IMR-90 (cell line): Measurements from ENCODE around the gene FOXN3. TPM values are rescaled to one million over a fixed set of nuclear protein-coding genes. Genes with fewer than 3 reads are reported as not detected.

ENCODE experiments used
- ATAC-seq: fragments of 200-7000 bp; cut with Tn5 transposase; 2 replicates; pipeline ENCODE4 v1.9.1; 2020; ENCODE audit warnings: low read depth, mild to moderate bottlenecking, moderate library complexity
- BruUV-seq: library from RNA; stranded (reverse); fragments of 400-500 nt; replicated peaks from 2 replicates; lab custom pipeline; 2021; lab: Mats Ljungman, UMichigan
- CTCF ChIA-PET: fragments of 300-600 bp; formaldehyde crosslinking; extraction: SDS; loops from one replicate; lab custom pipeline; 2021; ENCODE audit warnings: antibody characterized with exemption; lab: Yijun Ruan, JAX
- POLR2A ChIA-PET: fragments of 300-600 bp; sonication (Branson Sonifier 250); formaldehyde crosslinking; loops from one replicate; lab custom pipeline; 2022; ENCODE audit warnings: antibody characterized with exemption; ENCODE audit not compliant: unreplicated experiment; lab: Charles Lee
- DNase-seq: peaks from one replicate; pipeline ENCODE4 v3.0.0; 2013
- H2AFZ ChIP-seq: replicated peaks from 2 replicates; pipeline ENCODE3; 2013; ENCODE audit warnings: low read length, mild to moderate bottlenecking; ENCODE audit not compliant: poor library complexity
- H2AK5ac ChIP-seq: 2 replicates; pipeline ENCODE4 v1.6.1; 2013; ENCODE audit warnings: low read depth, low read length, inconsistent platforms
- H2AK9ac ChIP-seq: replicated peaks from 2 replicates; pipeline ENCODE3; 2013; ENCODE audit warnings: mild to moderate bottlenecking, low read depth, low read length, moderate library complexity; ENCODE audit not compliant: poor library complexity
- H2BK120ac ChIP-seq: 2 replicates; pipeline ENCODE4 v1.6.1; 2013; ENCODE audit warnings: low read depth, low read length, inconsistent platforms
- H2BK15ac ChIP-seq: 3 replicates; pipeline ENCODE4 v1.6.1; 2013; ENCODE audit warnings: low read depth, low read length, inconsistent platforms
- H2BK20ac ChIP-seq: 2 replicates; pipeline ENCODE4 v1.6.1; 2013; ENCODE audit warnings: low read depth, mild to moderate bottlenecking, inconsistent platforms, low read length, moderate library complexity
- H2BK5ac ChIP-seq: 2 replicates; pipeline ENCODE4 v1.6.1; 2013; ENCODE audit warnings: mild to moderate bottlenecking, low read depth, low read length, inconsistent platforms; ENCODE audit not compliant: poor library complexity, severe bottlenecking
- H3K14ac ChIP-seq: replicated peaks from 2 replicates; pipeline ENCODE4 v1.6.1; 2013; ENCODE audit warnings: low read depth, low read length, inconsistent platforms
- H3K18ac ChIP-seq: 2 replicates; pipeline ENCODE4 v1.6.1; 2013; ENCODE audit warnings: low read depth, low read length, control low read depth
- H3K23ac ChIP-seq: 2 replicates; pipeline ENCODE4 v1.6.1; 2013; ENCODE audit warnings: low read depth, low read length, inconsistent platforms
- H3K27ac ChIP-seq: 2 replicates; pipeline ENCODE4 v1.5.1; 2013; ENCODE audit warnings: mild to moderate bottlenecking, control low read depth, low read length; ENCODE audit not compliant: insufficient read depth
- H3K27me3 ChIP-seq: 2 replicates; pipeline ENCODE4 v1.6.1; 2013; ENCODE audit warnings: low read length; ENCODE audit not compliant: control insufficient read depth, insufficient read depth
- H3K36me3 ChIP-seq: 2 replicates; pipeline ENCODE4 v1.6.1; 2013; ENCODE audit warnings: low read length, mixed read lengths; ENCODE audit not compliant: control insufficient read depth, insufficient read depth
- H3K4ac ChIP-seq: 2 replicates; pipeline ENCODE4 v1.6.1; 2013; ENCODE audit warnings: low read depth, low read length, inconsistent platforms
- H3K4me1 ChIP-seq: 2 replicates; pipeline ENCODE4 v1.6.1; 2013; ENCODE audit warnings: low read length, mixed read lengths; ENCODE audit not compliant: control insufficient read depth, insufficient read depth
- H3K4me2 ChIP-seq: 2 replicates; pipeline ENCODE4 v1.6.1; 2013; ENCODE audit warnings: low read depth, mild to moderate bottlenecking, control low read depth, low read length, moderate library complexity
- H3K4me3 ChIP-seq: 2 replicates; pipeline ENCODE4 v1.5.1; 2013; ENCODE audit warnings: low read depth, mild to moderate bottlenecking, control low read depth, low read length, moderate library complexity; ENCODE audit not compliant: insufficient read depth
- H3K56ac ChIP-seq: 2 replicates; pipeline ENCODE4 v1.6.1; 2013; ENCODE audit warnings: low read length, inconsistent platforms; ENCODE audit not compliant: insufficient read depth; ENCODE audit errors: extremely low read depth
- H3K79me1 ChIP-seq, 2 experiments: 2 replicates each; pipeline ENCODE4 v1.6.1; 2013; ENCODE audit warnings: low read length in 2 of 2, inconsistent platforms in 1 of 2, low read depth in 1 of 2
- H3K9ac ChIP-seq: 2 replicates; pipeline ENCODE4 v1.6.1; 2013; ENCODE audit warnings: low read depth, low read length, control low read depth
- H3K9me1 ChIP-seq: 2 replicates; pipeline ENCODE4 v1.6.1; 2013; ENCODE audit warnings: low read length, inconsistent platforms; ENCODE audit not compliant: insufficient read depth
- H3K9me3 ChIP-seq: 2 replicates; pipeline ENCODE4 v1.6.1; 2013; ENCODE audit warnings: low read length; ENCODE audit not compliant: control insufficient read depth, insufficient read depth
- H4K20me1 ChIP-seq: 2 replicates; pipeline ENCODE4 v1.6.1; 2013; ENCODE audit warnings: low read length, inconsistent platforms; ENCODE audit not compliant: insufficient read depth
- H4K5ac ChIP-seq: 2 replicates; pipeline ENCODE4 v1.6.1; 2013; ENCODE audit warnings: mild to moderate bottlenecking, low read depth, low read length, control low read depth
- H4K8ac ChIP-seq, 2 experiments: 2 replicates each; pipeline ENCODE4 v1.6.1; 2013; ENCODE audit warnings: low read depth in 2 of 2, low read length in 2 of 2, control low read depth in 1 of 2, inconsistent platforms in 1 of 2
- H4K91ac ChIP-seq: 2 replicates; pipeline ENCODE4 v1.6.1; 2013; ENCODE audit warnings: low read depth, low read length, inconsistent platforms; ENCODE audit not compliant: insufficient read depth
- BHLHE40 ChIP-seq: fragments of 150-350 bp; IDR thresholded peaks from 2 replicates; pipeline ENCODE4 v1.6.1; 2016; ENCODE audit warnings: mild to moderate bottlenecking, low read depth, low read length
- CEBPB ChIP-seq: IDR thresholded peaks from 2 replicates; pipeline ENCODE4 v1.6.1; 2012; ENCODE audit warnings: low read depth, low read length, improper control_type of control experiment
- CHD1 ChIP-seq: IDR thresholded peaks from 2 replicates; pipeline ENCODE4 v1.6.1; 2012; ENCODE audit warnings: low read depth, low read length, improper control_type of control experiment
- CTCF ChIP-seq: conservative IDR thresholded peaks from 2 replicates; pipeline ENCODE4 v1.5.1; 2012; ENCODE audit warnings: mild to moderate bottlenecking, low read depth, low read length, improper control_type of control experiment
- ELK1 ChIP-seq: fragments of 150-350 bp; IDR thresholded peaks from 2 replicates; pipeline ENCODE4 v1.6.1; 2016; ENCODE audit warnings: low read depth, mild to moderate bottlenecking, low read length, moderate library complexity, borderline replicate concordance
- FOS ChIP-seq: fragments of 150-350 bp; IDR thresholded peaks from 2 replicates; pipeline ENCODE4 v1.6.1; 2016; ENCODE audit warnings: low read depth, low read length
- MAFK ChIP-seq: IDR thresholded peaks from 2 replicates; pipeline ENCODE4 v1.6.1; 2012; ENCODE audit warnings: low read depth, low read length, improper control_type of control experiment
- MAZ ChIP-seq: IDR thresholded peaks from 2 replicates; pipeline ENCODE4 v1.6.1; 2012; ENCODE audit warnings: low read depth, mild to moderate bottlenecking, low read length, improper control_type of control experiment, moderate library complexity, borderline replicate concordance
- MXI1 ChIP-seq: IDR thresholded peaks from 2 replicates; pipeline ENCODE4 v1.6.1; 2012; ENCODE audit warnings: low read depth, mild to moderate bottlenecking, low read length, moderate library complexity, borderline replicate concordance
- NFE2L2 ChIP-seq: fragments of 150-350 bp; IDR thresholded peaks from 2 replicates; pipeline ENCODE4 v1.6.1; 2016; ENCODE audit warnings: low read depth, mild to moderate bottlenecking, low read length
- POLR2A ChIP-seq: IDR thresholded peaks from 2 replicates; pipeline ENCODE4 v1.6.1; 2012; ENCODE audit warnings: mild to moderate bottlenecking, low read depth, low read length
- RAD21 ChIP-seq: IDR thresholded peaks from 2 replicates; pipeline ENCODE4 v1.6.1; 2012; ENCODE audit warnings: low read length, improper control_type of control experiment
- RCOR1 ChIP-seq: IDR thresholded peaks from 2 replicates; pipeline ENCODE4 v1.6.1; 2012; ENCODE audit warnings: mild to moderate bottlenecking, low read length, improper control_type of control experiment; ENCODE audit not compliant: insufficient replicate concordance
- RFX5 ChIP-seq: IDR thresholded peaks from 2 replicates; pipeline ENCODE4 v1.8.0; 2012; ENCODE audit warnings: low read depth, mild to moderate bottlenecking, low read length, moderate library complexity
- SMC3 ChIP-seq: fragments of 150-350 bp; IDR thresholded peaks from 2 replicates; pipeline ENCODE4 v1.6.1; 2016; ENCODE audit warnings: low read depth, mild to moderate bottlenecking, antibody characterized with exemption, low read length, moderate library complexity
- USF2 ChIP-seq: fragments of 150-350 bp; IDR thresholded peaks from 2 replicates; pipeline ENCODE4 v1.6.1; 2017; ENCODE audit warnings: mild to moderate bottlenecking, antibody characterized with exemption, low read length, low read depth
- WGBS, 2 experiments: methylation state at CpG; one replicate each; pipeline versions ENCODE4 v1.1.5 to v1.1.7; 2013; ENCODE audit warnings: missing lambda C conversion rate in 2 of 2; ENCODE audit not compliant: insufficient read length in 1 of 2; ENCODE audit errors: extremely low coverage in 2 of 2; 5-methylcytosine and 5-hydroxymethylcytosine counted together
- dilution Hi-C: fragments of 300-500 bp; cut with HindIII; formaldehyde crosslinking; loops from one replicate; pipeline ENCODE4 v1.14.3; 2018; ENCODE audit warnings: low sequenced_read_pairs; ENCODE audit not compliant: unreplicated experiment
- in situ Hi-C: fragments of 300-500 bp; cut with MboI; formaldehyde crosslinking; loops from 3 replicates; pipeline ENCODE4 v1.14.3; 2019; ENCODE audit warnings: low sequenced_read_pairs, inconsistent platforms, mixed read lengths
- intact Hi-C: fragments of 100-400 bp; cut with micrococcal nuclease; formaldehyde crosslinking; loops from 2 replicates; pipeline ENCODE4 v1.10.0; 2022
- polyA plus RNA-seq, 3 experiments: library from polyadenylated mRNA; depleted of rRNA; stranded (reverse); fragments of >200 nt; gene quantifications; 2 replicates each; pipeline ENCODE4 v1.2.3, GENCODE V29; 2012; ENCODE audit warnings: low replicate concordance in 1 of 3
- total RNA-seq: library from RNA; depleted of rRNA; stranded (reverse); fragments of >200 nt; gene quantifications from 2 replicates; pipeline ENCODE4 v1.2.3, GENCODE V29; 2012

The FOXN3 gene
- total and polyA plus RNA-seq, 2 of the 4 experiments (the other 2 are of a cell fraction), result 22.6 to 33.7 TPM

GRCh38 chr14:89167705-89168104 lies 249.3 kb downstream of the FOXN3 start:
- DNase-seq, result no peak

More at GRCh38 chr14:89167705-89168104, 249.3 kb downstream of the FOXN3 start:
- Histone ChIP-seq H3K4me3 (no peak overlapping the region), H3K27ac (no peak overlapping the region), H3K18ac (no peak overlapping the region), H2AFZ (no peak overlapping the region), H3K27me3 (no peaks in the 10 kb centered on the region), H4K20me1 (no peaks in the 10 kb centered on the region; the same call in 1 of the 2 replicates), H2AK9ac (no peak overlapping the region), H3K56ac (no peak overlapping the region), H3K23ac (no peak overlapping the region), H3K14ac (no peak overlapping the region), H3K79me1 (peaks cover 11 to 14% of the 10 kb centered on the region in 2 experiments; a peak in 3 of 4 replicates), H4K8ac (no peak overlapping the region), H4K5ac (no peak overlapping the region), H3K9ac (no peak overlapping the region), H3K4me2 (no peak overlapping the region), H2BK5ac (no peak overlapping the region), H2BK20ac (no peak overlapping the region), H2BK15ac (no peak overlapping the region), H3K9me3 (peaks cover 2% of the 10 kb centered on the region), H3K4me1 (peaks cover 2% of the 10 kb centered on the region; the same call in 1 of the 2 replicates), H3K4ac (no peak overlapping the region), H3K9me1 (0 out of 2 replicates have a peak, but pooled peaks cover 8% of the 10 kb centered on the region), H3K36me3 (peaks cover 23% of the 10 kb centered on the region), H2BK120ac (no peak overlapping the region), H2AK5ac (no peak overlapping the region), H4K91ac (no peak overlapping the region)
- WGBS, 2 experiments, result no CpG with 5 or more reads among the region's 6 CpGs
- ChIA-PET POLR2A (no interaction called here), CTCF (interaction anchor here (1.2 kb wide), 1 partner anchor 9 kb away, joined by 3 read pairs; no protein-coding TSS in a partner anchor)
- in situ Hi-C loops, result no loop called here
- ATAC-seq, result no peak
- TF ChIP-seq CEBPB (no peak), BHLHE40 (no peak), NFE2L2 (no peak), RFX5 (no peak), MAZ (no peak), ELK1 (no peak), FOS (no peak), MAFK (no peak), RAD21 (no peak), CTCF (no peak), SMC3 (no peak), USF2 (no peak), POLR2A (no peak), CHD1 (no peak), MXI1 (no peak), RCOR1 (no peak)
- no TSS peak for BruUV-seq
- dilution Hi-C loops, result no loop called here
- intact Hi-C loops, result no loop called here
